Stomach (tissue), 4 donors: Measurements from ENCODE around the gene PSMD14.

Experiments used
- CTCF ChIP-seq, 7 experiments: fragments of 450-650 bp in 4 of 7; fragments of 200-600 bp in 3 of 7; sonication (generic) in 3 of 7; IDR thresholded peaks; one replicate each; pipeline ENCODE4 v1.5.1; 2016 to 2019; ENCODE audit warnings: antibody characterized with exemption in 7 of 7, control low read depth in 2 of 7, mild to moderate bottlenecking in 1 of 7
- POLR2A ChIP-seq, 4 donors: fragments of 450-650 bp; IDR thresholded peaks; one replicate each; pipeline ENCODE4 v1.6.1; 2016; ENCODE audit warnings: antibody characterized with exemption in 4 of 4, control low read depth in 2 of 4, mild to moderate bottlenecking in 1 of 4, moderate library complexity in 1 of 4

GRCh38 chr2:161308178-161308955 is at the start of gene PSMD14:
- TF ChIP-seq CTCF (IDR thresholded peaks at IDR 0.05), result no peak
- TF ChIP-seq POLR2A (IDR thresholded peaks at IDR 0.05), result no peak
